HepG2 (cell line): Measurements from ENCODE around the gene ENKUR. TPM values are rescaled to one million over a fixed set of nuclear protein-coding genes. Genes with fewer than 3 reads are reported as not detected.

Experiments
- ATAC-seq: fragments of 200-7000 bp; cut with Tn5 transposase; 3 replicates; pipeline ENCODE4 v1.9.1; 2020; ENCODE audit warnings: mild to moderate bottlenecking, moderate library complexity
- BruUV-seq: library from RNA; stranded (reverse); fragments of 400-500 nt; replicated peaks from 2 replicates; lab custom pipeline; 2021; lab: Mats Ljungman, UMichigan
- CTCF ChIA-PET: fragments of 300-600 bp; formaldehyde crosslinking; extraction: SDS; loops from one replicate; lab custom pipeline; 2021; ENCODE audit warnings: low total read pairs, inconsistent platforms, low intra/inter-chr PET ratio; lab: Yijun Ruan, JAX
- POLR2A ChIA-PET: fragments of 350-600 bp; sonication (Branson Sonifier 250); formaldehyde crosslinking; loops from one replicate; lab custom pipeline; 2020; ENCODE audit warnings: antibody characterized with exemption, inconsistent platforms; lab: Yijun Ruan, JAX
- DNase-seq: peaks from one replicate; pipeline ENCODE4 v3.0.0-alpha.2; 2015; ENCODE audit warnings: low spot score
- FAIRE-seq: peaks from 3 replicates; lab custom pipeline; 2011; peaks lifted over from hg19 to GRCh38; lab: Jason Lieb, UNC
- H2AFZ ChIP-seq: one replicate; pipeline ENCODE4 v1.6.1; 2011; ENCODE audit warnings: low read length, inconsistent platforms
- H3K27ac ChIP-seq: fragments of 300-600 bp; 3 replicates; pipeline ENCODE4 v1.8.0; 2011; ENCODE audit warnings: mixed run types, mild to moderate bottlenecking, mixed read lengths, low read length, inconsistent platforms; ENCODE audit not compliant: insufficient read depth; ENCODE audit errors: extremely low read length
- H3K27me3 ChIP-seq, 2 experiments: fragments of 200-600 bp in 1 of 2; 2 replicates in 1 of 2; 3 replicates in 1 of 2; pipeline versions ENCODE4 v1.6.0 to v1.8.0; 2011; ENCODE audit warnings: low read length in 2 of 2, mild to moderate bottlenecking in 2 of 2, moderate library complexity in 2 of 2, inconsistent platforms in 1 of 2; ENCODE audit not compliant: insufficient read depth in 2 of 2, control insufficient read depth in 1 of 2
- H3K36me3 ChIP-seq, 2 experiments: fragments of 200-600 bp in 1 of 2; replicated peaks in 1 of 2; 2 replicates in 1 of 2; 3 replicates in 1 of 2; pipeline versions ENCODE4 v1.5.1 to v1.8.0; 2011; ENCODE audit warnings: low read length in 2 of 2, inconsistent platforms in 1 of 2; ENCODE audit not compliant: insufficient read depth in 2 of 2, control insufficient read depth in 1 of 2
- H3K4me1 ChIP-seq: 2 replicates; pipeline ENCODE4 v1.5.1; 2012; ENCODE audit warnings: low read length, inconsistent platforms; ENCODE audit not compliant: insufficient read depth
- H3K4me2 ChIP-seq: 2 replicates; pipeline ENCODE4 v1.6.0; 2011; ENCODE audit warnings: low read depth, low read length, inconsistent platforms
- H3K4me3 ChIP-seq, 3 experiments: fragments of 200-600 bp in 1 of 3; sonication (generic), shearing (Covaris generic) in 1 of 3; replicated peaks in 1 of 3; 2 replicates each; pipeline ENCODE4 v1.5.1; 2011 to 2016; ENCODE audit warnings: low read length in 3 of 3, inconsistent platforms in 2 of 3, low read depth in 2 of 3, mild to moderate bottlenecking in 2 of 3, control low read depth in 1 of 3, mixed read lengths in 1 of 3; ENCODE audit not compliant: insufficient read depth in 1 of 3
- H3K79me2 ChIP-seq: one replicate; pipeline ENCODE4 v1.6.1; 2011; ENCODE audit warnings: low read length, inconsistent platforms; ENCODE audit not compliant: insufficient read depth
- H3K9ac ChIP-seq: 2 replicates; pipeline ENCODE4 v1.6.0; 2011; ENCODE audit warnings: mild to moderate bottlenecking, low read depth, low read length, inconsistent platforms; ENCODE audit not compliant: insufficient read depth
- H3K9me3 ChIP-seq: 2 replicates; pipeline ENCODE4 v1.5.1; 2012; ENCODE audit warnings: mild to moderate bottlenecking, low read length
- H4K20me1 ChIP-seq: 2 replicates; pipeline ENCODE4 v1.6.0; 2011; ENCODE audit warnings: inconsistent platforms, mild to moderate bottlenecking, low read length, moderate library complexity; ENCODE audit not compliant: insufficient read depth
- FOSL2 ChIP-seq: sonication (generic); formaldehyde crosslinking; IDR thresholded peaks from 2 replicates; pipeline ENCODE4 v1.4.0; 2020; ENCODE audit warnings: missing genetic modification reagents
- HNRNPL ChIP-seq: fragments of 200-400 bp; formaldehyde crosslinking; IDR thresholded peaks from 2 replicates; pipeline ENCODE4 v1.6.1; 2017; ENCODE audit warnings: mild to moderate bottlenecking, low read depth, low read length
- KMT2B ChIP-seq: IDR thresholded peaks from 2 replicates; pipeline ENCODE4 v1.6.1; 2016; ENCODE audit warnings: missing genetic modification reagents, missing compliant biosample characterization
- MIER3 ChIP-seq: IDR thresholded peaks from 2 replicates; pipeline ENCODE4 v1.6.1; 2016; ENCODE audit warnings: missing compliant biosample characterization, borderline replicate concordance
- PBX3 ChIP-seq: sonication (generic); formaldehyde crosslinking; IDR thresholded peaks from 2 replicates; pipeline ENCODE4 v1.8.1; 2023; ENCODE audit warnings: missing genetic modification reagents, inconsistent platforms, borderline replicate concordance
- RNF219 ChIP-seq: sonication (generic); formaldehyde crosslinking; IDR thresholded peaks from 2 replicates; pipeline ENCODE4 v1.5.0; 2020; ENCODE audit warnings: mild to moderate bottlenecking, missing genetic modification reagents
- TOPORS ChIP-seq: sonication (generic); formaldehyde crosslinking; IDR thresholded peaks from 2 replicates; pipeline ENCODE4 v1.8.0; 2023; ENCODE audit warnings: mild to moderate bottlenecking, missing genetic modification reagents
- ZNF10 ChIP-seq: sonication (generic); formaldehyde crosslinking; IDR thresholded peaks from 2 replicates; pipeline ENCODE4 v1.4.0; 2020; ENCODE audit warnings: mild to moderate bottlenecking, low read depth, missing genetic modification reagents, borderline replicate concordance
- ZNF274 ChIP-seq: sonication (generic); formaldehyde crosslinking; IDR thresholded peaks from 2 replicates; pipeline ENCODE4 v1.5.1; 2020; ENCODE audit warnings: mild to moderate bottlenecking, missing genetic modification reagents
- ZNF569 ChIP-seq: sonication (generic); formaldehyde crosslinking; IDR thresholded peaks from 2 replicates; pipeline ENCODE4 v1.5.0; 2020; ENCODE audit warnings: mild to moderate bottlenecking, missing genetic modification reagents, moderate library complexity, borderline replicate concordance
- in situ Hi-C: cut with HindIII; loops from 2 replicates; pipeline ENCODE4 v1.10.0; 2017; ENCODE audit warnings: low pct_unique_long_range_greater_than_20kb; ENCODE audit not compliant: extremely low pct_ligation_motif_present
- intact Hi-C: fragments of 100-400 bp; cut with micrococcal nuclease; formaldehyde crosslinking; loops from one replicate; pipeline ENCODE4 v1.10.0; 2022; ENCODE audit not compliant: unreplicated experiment
- polyA plus RNA-seq, 8 experiments: library from polyadenylated mRNA; depleted of rRNA in 3 of 8; stranded (reverse) in 7 of 8; unstranded in 1 of 8; fragments of >200 nt; fragmentation: Illumina TruSeq in 4 of 8; extraction: Trizol in 4 of 8; gene quantifications; 2 replicates each; pipeline versions ENCODE4 v1.2.1 to v1.2.3, GENCODE V29; 2011 to 2016; ENCODE audit warnings: low read depth in 4 of 8, missing spikeins in 1 of 8, mixed read lengths in 1 of 8; ENCODE audit not compliant: insufficient read depth in 1 of 8
- total RNA-seq, 5 experiments: library from RNA; depleted of rRNA; stranded (reverse); fragments of >200 nt; fragmentation: Illumina TruSeq; extraction: Trizol; gene quantifications; 2 replicates each; pipeline ENCODE4 v1.2.3, GENCODE V29; 2016; ENCODE audit warnings: low read depth in 1 of 5
- TF ChIP-seq, protein P1 (sequence below): sonication (generic); formaldehyde crosslinking; conservative IDR thresholded peaks from 2 replicates; pipeline ENCODE4 v1.8.0; 2022; ENCODE audit warnings: missing genetic modification reagents
- TF ChIP-seq, protein P2 (sequence below): sonication (generic); formaldehyde crosslinking; IDR thresholded peaks from 2 replicates; pipeline ENCODE4 v1.4.0; 2020; ENCODE audit warnings: missing genetic modification reagents, mild to moderate bottlenecking, borderline replicate concordance

ENKUR gene
- total and polyA plus RNA-seq, 2 of the 13 experiments (the other 11 are each of a cell fraction or from before 2014, with no cell fraction given): 0.15 TPM

- no peaks in the 10 kb centered on the region for H3K27me3 ChIP-seq
- no peak overlapping the region for H3K9ac ChIP-seq
- no peak overlapping the region for H2AFZ ChIP-seq
- ATAC-seq (no peak), DNase-seq (no peak), FAIRE-seq (no peak)
- no peak overlapping the region for H3K4me2 ChIP-seq
- in situ Hi-C loops (no loop called here), intact Hi-C loops (no loop called here)
- no TSS peak for BruUV-seq
- H3K4me3 ChIP-seq: no peak overlapping the region
- peaks cover 23% of the 10 kb centered on the region for H3K4me1 ChIP-seq
- no peaks in the 10 kb centered on the region for H3K36me3 ChIP-seq
- no peak overlapping the region for H3K27ac ChIP-seq
- H3K9me3 ChIP-seq: no peaks in the 10 kb centered on the region
- TF ChIP-seq ZNF569 (no peak), FOSL2 (no peak), MIER3 (CRISPR knock-in tag) (no peak), TOPORS (CRISPR knock-in tag) (no peak), PBX3 (CRISPR knock-in tag) (no peak), ZNF274 (no peak), KMT2B (no peak), ZNF10 (CRISPR knock-in tag) (no peak), RNF219 (CRISPR knock-in tag) (no peak), HNRNPL (no peak)
- TF ChIP-seq, protein P1, sequence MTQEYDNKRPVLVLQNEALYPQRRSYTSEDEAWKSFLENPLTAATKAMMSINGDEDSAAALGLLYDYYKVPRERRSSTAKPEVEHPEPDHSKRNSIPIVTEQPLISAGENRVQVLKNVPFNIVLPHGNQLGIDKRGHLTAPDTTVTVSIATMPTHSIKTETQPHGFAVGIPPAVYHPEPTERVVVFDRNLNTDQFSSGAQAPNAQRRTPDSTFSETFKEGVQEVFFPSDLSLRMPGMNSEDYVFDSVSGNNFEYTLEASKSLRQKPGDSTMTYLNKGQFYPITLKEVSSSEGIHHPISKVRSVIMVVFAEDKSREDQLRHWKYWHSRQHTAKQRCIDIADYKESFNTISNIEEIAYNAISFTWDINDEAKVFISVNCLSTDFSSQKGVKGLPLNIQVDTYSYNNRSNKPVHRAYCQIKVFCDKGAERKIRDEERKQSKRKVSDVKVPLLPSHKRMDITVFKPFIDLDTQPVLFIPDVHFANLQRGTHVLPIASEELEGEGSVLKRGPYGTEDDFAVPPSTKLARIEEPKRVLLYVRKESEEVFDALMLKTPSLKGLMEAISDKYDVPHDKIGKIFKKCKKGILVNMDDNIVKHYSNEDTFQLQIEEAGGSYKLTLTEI (CRISPR knock-in tag): no peak
- TF ChIP-seq, protein P2, sequence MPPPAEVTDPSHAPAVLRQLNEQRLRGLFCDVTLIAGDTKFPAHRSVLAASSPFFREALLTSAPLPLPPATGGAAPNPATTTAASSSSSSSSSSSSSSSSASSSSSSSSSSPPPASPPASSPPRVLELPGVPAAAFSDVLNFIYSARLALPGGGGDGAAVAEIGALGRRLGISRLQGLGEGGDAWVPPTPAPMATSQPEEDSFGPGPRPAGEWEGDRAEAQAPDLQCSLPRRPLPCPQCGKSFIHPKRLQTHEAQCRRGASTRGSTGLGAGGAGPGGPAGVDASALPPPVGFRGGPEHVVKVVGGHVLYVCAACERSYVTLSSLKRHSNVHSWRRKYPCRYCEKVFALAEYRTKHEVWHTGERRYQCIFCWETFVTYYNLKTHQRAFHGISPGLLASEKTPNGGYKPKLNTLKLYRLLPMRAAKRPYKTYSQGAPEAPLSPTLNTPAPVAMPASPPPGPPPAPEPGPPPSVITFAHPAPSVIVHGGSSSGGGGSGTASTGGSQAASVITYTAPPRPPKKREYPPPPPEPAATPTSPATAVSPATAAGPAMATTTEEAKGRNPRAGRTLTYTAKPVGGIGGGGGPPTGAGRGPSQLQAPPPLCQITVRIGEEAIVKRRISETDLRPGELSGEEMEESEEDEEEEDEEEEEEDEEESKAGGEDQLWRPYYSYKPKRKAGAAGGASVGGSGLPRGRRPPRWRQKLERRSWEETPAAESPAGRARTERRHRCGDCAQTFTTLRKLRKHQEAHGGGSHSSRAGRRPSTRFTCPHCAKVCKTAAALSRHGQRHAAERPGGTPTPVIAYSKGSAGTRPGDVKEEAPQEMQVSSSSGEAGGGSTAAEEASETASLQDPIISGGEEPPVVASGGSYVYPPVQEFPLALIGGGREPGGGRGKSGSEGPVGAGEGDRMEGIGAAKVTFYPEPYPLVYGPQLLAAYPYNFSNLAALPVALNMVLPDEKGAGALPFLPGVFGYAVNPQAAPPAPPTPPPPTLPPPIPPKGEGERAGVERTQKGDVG (CRISPR knock-in tag): no peak
- CTCF ChIA-PET: no interaction called here
- no peaks in the 10 kb centered on the region for H4K20me1 ChIP-seq
- H3K79me2 ChIP-seq: no peaks in the 10 kb centered on the region
- POLR2A ChIA-PET: no interaction called here
Observed at GRCh38 chr10:25039531-25039930, 23.6 kb upstream of the ENKUR start.
